Left hindlimb (tissue), 1 donor: Measurements from ENCODE around the gene NSUN4.
"Not testable (repeated sequence)": the region's sequence is repeated elsewhere in the genome, so short reads cannot be mapped to it uniquely, and the experiment has no call there.

Source experiments
- DNase-seq: peaks from one replicate; pipeline ENCODE4 v3.0.0-alpha.2; 2018

NSUN4 gene

GRCh38 chr1:46340404-46341221 is at the start of gene NSUN4:
Gene NSUN4, plus strand, starts transcription at chr1:46340807. Its CDS starts 20 bp downstream, at chr1:46340827.
- peak; percentile 95 for DNase-seq

- no peak for DNase-seq
Measured at GRCh38 chr1:46295306-46295705, 45.3 kb upstream of the NSUN4 start.

- no peak for DNase-seq
Measured at GRCh38 chr1:46298387-46298786, 42.2 kb upstream of the NSUN4 start.

DNA sequence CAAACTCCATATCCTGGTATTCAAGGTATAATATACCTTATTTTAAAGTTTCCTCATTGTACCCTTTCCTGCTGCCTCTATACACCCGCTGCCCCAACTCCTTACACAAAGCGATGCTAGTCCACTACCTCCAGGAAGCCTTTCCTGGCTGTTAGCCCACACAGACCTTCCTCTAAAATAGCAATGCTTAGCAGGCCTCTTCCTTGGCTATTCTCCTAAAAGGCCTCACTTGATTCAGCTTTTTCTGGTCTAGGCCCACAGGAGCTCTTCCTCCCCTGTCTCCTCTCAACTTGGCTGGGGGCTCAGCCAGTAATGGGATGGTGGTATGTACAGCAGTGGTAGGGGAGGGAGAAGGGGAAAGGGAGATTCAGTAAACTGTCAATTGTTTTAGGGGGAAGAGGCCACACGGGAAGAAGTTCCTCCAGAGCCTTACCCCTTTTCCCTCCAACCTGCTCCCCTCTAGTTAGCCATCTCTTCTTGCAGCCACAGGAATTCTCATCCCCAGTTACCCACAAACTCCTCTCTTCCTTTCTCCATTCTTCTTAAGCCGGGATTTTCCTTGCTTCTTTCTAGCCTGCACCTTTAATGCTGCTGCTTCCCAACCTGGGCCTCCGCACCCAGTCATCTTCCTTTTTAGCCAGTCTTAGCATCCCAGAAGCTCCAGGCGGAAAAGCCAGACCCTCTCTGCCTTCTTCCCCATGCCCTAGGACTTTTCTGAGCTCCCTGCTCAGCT is 39.8 kb upstream of the NSUN4 start:
- peak; percentile 36 for DNase-seq

DNA sequence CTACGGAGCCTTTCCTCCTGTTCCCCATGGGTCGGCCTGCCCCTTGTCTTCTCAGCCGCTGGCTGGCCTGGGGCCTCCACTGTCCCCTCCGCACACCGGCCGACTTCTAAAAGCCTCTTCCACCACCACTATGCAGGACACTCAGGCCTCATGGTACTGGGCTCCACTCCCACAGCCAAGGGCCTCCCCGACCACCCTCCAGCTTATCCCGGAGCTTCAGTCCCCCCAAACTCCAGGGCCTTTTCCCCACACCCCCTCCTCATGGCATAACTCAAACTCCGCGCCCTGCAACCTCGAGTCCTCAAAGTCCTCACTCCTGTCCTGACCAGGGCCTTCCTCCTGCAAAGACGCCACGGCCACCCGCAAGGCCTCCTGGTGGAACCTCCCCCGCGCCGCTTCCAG is 39.2 kb upstream of the NSUN4 start:
- peak; percentile 54 for DNase-seq

- peak; percentile 70 for DNase-seq
Measured at GRCh38 chr1:46301808-46302640, 38.6 kb upstream of the NSUN4 start.

DNA sequence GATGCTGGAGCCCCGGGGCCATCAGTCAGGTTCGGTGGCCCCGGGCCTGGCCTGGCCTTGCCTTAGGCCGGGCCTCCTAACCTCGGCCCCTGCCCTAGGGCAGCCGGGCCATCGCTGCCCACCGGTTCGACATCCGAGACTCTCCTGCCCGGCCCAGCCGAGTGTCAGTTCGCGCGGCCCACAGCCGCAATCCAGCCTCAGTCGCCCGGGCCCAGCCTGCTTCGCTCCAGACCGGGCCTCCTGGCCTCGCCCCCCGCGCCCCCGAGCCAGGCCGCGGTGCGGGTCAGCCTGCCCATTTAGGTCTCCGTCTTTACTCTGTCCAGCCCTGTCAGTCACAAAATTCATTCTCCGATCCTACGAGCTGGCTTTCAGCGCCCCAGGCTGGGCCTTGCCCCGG is 38.0 kb upstream of the NSUN4 start:
- DNase-seq = no peak

DNA sequence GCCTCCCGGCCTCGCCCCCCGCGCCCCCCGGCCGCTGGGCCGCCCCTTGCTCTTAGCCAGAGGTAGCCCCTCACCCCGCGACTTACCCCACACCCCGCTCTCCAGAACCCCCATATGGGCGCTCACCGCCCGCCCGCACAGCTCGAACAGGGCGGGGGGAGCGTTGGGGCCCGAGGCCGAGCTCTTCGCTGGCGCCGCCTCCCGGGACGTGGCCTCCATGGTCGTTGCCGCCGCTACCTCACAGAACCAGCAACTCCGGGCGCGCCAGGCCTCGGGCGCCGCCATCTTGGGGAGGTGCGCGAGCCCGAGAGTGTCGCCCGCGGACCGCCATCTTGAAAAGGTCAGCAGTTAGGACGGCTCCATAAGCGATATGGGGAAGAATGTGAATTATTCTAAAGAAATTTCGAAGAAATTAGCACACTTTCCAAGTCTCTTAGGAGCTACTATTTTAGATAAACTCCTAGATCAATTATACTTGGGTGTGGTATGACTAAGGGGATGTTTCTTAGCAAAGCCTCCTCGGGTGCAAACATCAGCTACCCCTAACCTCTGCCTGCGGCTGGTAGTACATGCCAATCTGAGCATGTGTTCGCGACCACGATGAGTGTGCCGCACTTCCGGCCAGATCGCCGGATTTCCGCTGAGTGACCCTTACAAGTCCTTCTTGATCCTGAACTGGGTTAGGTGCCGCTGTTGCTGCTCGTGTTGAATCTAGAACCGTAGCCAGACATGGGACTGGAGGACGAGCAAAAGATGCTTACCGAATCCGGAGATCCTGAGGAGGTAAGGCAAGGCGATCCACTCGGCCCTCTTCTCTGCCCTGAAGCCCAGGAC is 37.4 kb upstream of the NSUN4 start, which contains the start of the genes LRRC41 and UQCRH:
Gene LRRC41 (minus strand): TSS at position 579 of the 834 bp plus-strand sequence. CDS start 294 bp downstream, at position 285.
Gene UQCRH (plus strand): TSS at position 661 of the 834 bp plus-strand sequence. CDS start 69 bp downstream, at position 730.
- DNase-seq = peak; percentile 95

GRCh38 chr1:46303872-46304326 is 36.7 kb upstream of the NSUN4 start:
- DNase-seq = no peak

- DNase-seq = no peak
Measured at GRCh38 chr1:46306159-46306530, 34.5 kb upstream of the NSUN4 start.

DNA sequence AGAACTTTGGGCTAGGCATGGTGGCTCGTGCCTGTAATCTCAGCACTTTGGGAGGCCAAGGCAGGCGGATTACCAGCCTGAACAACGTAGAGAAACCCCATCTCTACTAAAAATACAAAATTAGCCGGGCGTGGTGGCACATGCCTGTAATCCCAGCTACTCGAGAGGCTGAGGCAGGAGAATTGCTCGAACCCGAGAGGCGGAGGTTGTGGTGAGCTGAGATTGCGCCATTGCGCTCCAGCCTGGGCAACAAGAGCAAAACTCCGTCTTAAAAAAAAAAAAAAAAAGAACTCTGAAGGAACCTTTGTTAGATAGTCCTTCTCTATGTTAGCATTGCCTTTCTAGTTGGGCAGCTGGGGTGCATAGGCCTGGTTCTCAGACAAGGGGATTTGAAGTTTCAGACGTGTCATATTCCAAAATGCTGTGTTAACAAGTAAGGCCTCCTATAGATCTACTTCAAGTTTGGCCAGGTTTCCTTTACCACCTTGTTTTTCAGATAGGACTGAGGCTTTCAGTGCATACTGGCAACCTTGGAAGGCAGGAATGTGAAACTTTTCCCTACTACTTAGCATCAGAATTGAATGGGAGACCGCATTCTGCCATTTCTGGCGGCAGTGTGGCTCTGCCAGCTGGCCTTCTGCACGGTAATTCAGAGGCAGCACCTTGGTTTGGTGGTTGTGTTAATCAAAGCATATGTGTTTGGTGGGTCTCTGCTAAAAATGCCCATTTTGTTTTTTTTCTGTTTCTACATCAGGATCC is 31.0 kb upstream of the NSUN4 start:
- DNase-seq = no peak

- no peak for DNase-seq
Measured at GRCh38 chr1:46310321-46310720, 30.3 kb upstream of the NSUN4 start.

DNA sequence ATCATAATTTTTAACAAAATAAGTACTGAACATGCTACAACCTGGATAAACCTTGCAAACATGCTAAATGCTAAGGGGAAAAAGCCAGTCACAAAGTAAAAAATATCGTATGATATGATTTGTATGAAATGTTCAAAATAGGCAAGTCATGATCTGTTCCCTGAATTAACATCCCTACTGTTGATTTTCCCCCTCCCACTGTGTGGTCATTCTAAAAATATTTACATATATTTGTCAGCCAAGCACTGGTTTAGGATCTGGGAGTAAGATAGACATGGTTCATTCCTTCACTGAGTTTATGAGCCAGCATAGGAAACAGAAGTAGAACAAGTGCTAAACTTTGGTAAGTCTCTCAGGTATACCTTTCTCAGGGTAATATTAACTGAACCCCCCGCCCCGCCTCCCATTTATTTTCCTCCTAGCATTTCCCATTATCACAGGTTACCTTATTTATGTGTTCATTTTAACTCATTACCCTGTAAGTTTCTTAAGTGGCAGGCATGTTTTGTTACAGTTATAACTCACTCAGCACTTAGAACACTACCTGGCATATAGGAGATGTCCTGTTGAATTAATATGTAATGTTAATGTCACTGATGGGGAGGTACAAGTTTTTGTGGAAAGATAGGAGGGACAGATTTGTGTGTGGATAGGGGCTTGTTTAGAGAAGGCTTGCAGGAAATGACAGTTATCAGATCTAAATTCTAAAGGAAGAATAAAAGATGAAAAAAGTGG is 24.8 kb upstream of the NSUN4 start:
- no peak for DNase-seq

DNA sequence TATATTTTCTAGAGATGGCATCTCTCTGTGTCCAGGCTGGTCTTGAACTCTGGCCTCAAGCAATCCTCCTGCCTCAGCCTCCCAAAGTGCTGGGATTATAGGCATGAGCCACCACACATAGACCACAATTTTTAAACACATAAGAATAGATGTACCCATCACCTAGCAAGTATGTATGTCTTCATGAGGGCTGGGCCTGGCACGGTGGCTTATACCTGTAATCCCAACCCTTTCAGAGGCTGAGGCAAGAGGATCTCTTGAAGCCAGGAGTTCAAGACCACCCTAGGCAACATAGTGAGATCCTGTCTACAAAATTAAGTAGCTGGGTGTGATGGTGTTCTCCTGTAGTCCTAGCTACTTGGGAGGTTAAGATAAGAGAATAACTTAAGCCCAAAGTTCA is 23.3 kb upstream of the NSUN4 start:
- DNase-seq = no peak

DNA sequence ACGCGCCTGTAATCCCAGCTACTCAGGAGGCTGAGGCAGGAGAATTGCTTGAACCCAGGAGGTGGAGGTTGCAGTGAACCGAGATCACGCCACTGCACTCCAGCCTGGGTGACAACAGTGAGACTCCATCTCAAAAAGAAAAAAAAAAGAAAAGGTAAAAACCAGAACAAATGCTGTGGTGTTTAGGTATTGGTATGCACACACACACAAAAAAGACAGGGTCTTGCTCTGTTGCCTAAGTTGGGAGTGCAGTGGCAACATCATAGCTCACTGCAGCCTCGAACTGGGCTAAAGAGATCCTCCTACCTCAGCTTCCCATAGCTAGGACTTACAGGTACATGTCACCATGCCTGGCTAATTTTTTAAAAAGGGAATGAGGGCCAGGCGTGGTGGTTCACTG is 21.3 kb upstream of the NSUN4 start:
- not testable (repeated sequence) for DNase-seq

DNA sequence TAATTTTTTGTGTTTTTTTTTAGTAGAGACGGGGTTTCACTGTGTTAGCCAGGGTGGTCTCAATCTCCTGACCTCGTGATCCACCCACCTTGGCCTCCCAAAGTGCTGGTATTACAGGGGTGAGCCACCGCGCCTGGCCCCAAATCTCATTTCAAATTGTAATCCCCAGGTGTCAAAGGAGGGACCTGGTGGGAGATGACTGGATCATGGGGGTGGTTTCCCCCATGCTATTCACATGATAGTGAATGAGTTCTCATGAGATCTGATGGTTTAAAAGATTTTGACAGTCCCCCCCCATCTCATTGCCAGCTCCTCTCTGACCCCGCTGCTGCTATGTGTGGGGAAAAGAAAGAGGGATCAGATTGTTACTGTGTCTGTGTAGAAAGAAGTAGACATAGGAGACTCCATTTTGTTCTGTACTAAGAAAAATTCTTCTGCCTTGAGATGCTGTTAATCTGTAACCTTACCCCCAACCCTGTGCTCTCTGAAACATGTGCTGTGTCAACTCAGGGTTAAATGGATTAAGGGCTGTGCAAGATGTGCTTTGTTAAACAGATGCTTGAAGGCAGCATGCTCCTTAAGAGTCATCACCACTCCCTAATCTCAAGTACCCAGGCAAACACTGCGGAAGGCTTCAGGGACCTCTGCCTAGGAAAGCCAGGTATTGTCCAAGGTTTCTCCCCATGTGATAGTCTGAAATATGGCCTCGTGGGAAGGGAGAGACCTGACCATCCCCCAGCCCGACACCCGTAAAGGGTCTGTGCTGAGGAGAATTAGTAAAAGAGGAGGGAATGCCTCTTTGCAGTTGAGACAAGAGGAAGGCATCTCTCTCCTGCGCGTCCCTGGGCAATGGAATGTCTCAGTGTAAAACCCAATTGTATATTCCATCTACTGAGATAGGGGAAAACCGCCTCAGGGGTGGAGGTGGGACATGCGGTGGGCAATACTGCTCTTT is 20.4 kb upstream of the NSUN4 start:
- not testable (repeated sequence) for DNase-seq

DNA sequence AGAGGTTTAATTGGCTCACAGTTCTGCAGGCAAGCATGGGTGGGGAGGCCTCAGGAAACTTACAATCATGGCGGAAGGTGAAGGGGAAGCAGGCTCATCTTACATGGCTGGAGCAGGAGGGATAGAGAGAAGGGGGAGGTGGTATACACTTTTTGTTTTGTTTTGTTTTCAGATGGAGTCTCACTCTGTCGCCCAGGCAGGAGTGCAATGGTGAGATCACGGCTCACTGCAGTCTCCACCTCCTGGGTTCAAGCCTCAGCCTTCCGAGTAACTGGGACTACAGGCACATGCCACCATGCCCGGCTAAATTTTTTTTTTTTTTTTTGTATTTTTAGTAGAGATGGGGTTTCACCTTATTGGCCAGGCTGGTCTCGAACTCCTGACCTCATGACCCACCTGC is 18.4 kb upstream of the NSUN4 start:
- not testable (repeated sequence) for DNase-seq

DNA sequence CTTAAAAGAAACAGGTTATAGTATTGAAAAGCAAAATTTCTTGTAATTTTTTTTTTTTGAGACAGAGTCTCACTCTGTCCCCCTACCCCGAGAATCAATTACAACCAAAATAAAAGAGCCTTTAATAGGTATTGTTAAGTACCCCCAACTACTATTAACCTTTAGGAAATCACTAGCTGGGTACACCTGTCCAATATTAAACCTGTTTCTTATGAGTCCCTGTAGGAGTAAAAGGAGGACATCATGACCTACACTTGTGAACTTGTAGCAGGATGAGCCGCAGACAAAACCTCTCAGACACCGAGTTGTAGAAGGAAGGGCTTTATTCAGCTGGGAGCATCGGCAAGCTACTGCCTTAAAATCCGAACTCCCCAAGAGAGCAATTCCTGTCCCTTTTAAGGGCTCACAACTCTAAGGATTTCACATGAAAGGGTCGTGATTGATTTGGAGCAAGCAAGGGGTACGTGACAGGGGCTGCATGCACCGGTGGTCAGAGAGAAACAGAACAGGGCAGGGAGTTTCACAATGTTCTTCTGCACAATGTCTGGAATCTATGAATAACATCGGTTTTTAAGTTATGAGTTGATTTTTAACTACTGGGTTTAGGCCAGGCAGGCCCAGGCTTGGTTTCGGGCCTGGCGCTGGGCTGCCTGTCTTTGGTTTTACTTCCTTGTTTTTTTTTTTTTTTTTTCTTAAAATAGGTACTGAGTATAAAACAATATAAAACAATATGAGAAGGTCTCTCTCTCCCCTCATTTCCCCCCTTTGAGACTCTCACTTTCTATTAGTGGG is 15.1 kb upstream of the NSUN4 start:
- DNase-seq = not testable (repeated sequence)
